GM23338 (cell line): ENCODE measurements around the gene CDH23. TPM values are rescaled to one million over a fixed set of nuclear protein-coding genes. Genes with fewer than 3 reads are reported as not detected.

Source experiments
- ATAC-seq: fragments of 200-7000 bp; cut with Tn5 transposase; 3 replicates; pipeline ENCODE4 v1.9.1; 2020
- DNase-seq: peaks from one replicate; pipeline ENCODE4 v3.0.0-alpha.2; 2015; ENCODE audit warnings: low spot score
- H2AFZ ChIP-seq: fragments of 200-600 bp; sonication (generic); 2 replicates; pipeline ENCODE4 v1.8.0; 2016; ENCODE audit warnings: antibody characterized with exemption, mild to moderate bottlenecking, moderate library complexity
- H3F3A ChIP-seq: fragments of 200-600 bp; sonication (generic); replicated peaks from 2 replicates; pipeline ENCODE4 v1.8.0; 2017; ENCODE audit warnings: antibody characterized with exemption, mixed run types, low read depth
- H3K27ac ChIP-seq: fragments of 200-600 bp; sonication (generic); 2 replicates; pipeline ENCODE4 v1.6.1; 2016; ENCODE audit warnings: low read depth
- H3K27me3 ChIP-seq: fragments of 200-600 bp; sonication (generic); 2 replicates; pipeline ENCODE4 v1.8.0; 2016; ENCODE audit warnings: mild to moderate bottlenecking, mixed run types, moderate library complexity; ENCODE audit not compliant: insufficient read depth
- H3K36me3 ChIP-seq: fragments of 200-600 bp; sonication (generic); 2 replicates; pipeline ENCODE4 v1.8.0; 2016; ENCODE audit warnings: mild to moderate bottlenecking; ENCODE audit not compliant: insufficient read depth
- H3K4me1 ChIP-seq: fragments of 200-600 bp; sonication (generic); 2 replicates; pipeline ENCODE4 v1.8.0; 2016; ENCODE audit warnings: mild to moderate bottlenecking, moderate library complexity; ENCODE audit not compliant: insufficient read depth
- H3K4me2 ChIP-seq: fragments of 200-600 bp; sonication (generic); 2 replicates; pipeline ENCODE4 v1.7.1; 2017; ENCODE audit warnings: mixed run types
- H3K4me3 ChIP-seq: fragments of 200-600 bp; sonication (generic); 2 replicates; pipeline ENCODE4 v1.6.1; 2016; ENCODE audit warnings: mixed run types
- H3K79me2 ChIP-seq: fragments of 200-600 bp; sonication (generic); replicated peaks from 2 replicates; pipeline ENCODE4 v1.8.0; 2017; ENCODE audit warnings: mild to moderate bottlenecking; ENCODE audit not compliant: insufficient read depth
- H3K9me2 ChIP-seq: fragments of 200-600 bp; sonication (generic); 2 replicates; pipeline ENCODE4 v1.8.0; 2017; ENCODE audit not compliant: insufficient read depth
- H4K20me1 ChIP-seq: fragments of 200-600 bp; sonication (generic); replicated peaks from 2 replicates; pipeline ENCODE4 v1.8.0; 2017; ENCODE audit warnings: mild to moderate bottlenecking; ENCODE audit not compliant: insufficient read depth
- H3K27ac Mint-ChIP-seq: 2 replicates; pipeline ENCODE4 v1.8.0; 2020; ENCODE audit warnings: inconsistent platforms, mild to moderate bottlenecking, moderate library complexity, mixed read lengths
- H3K27me3 Mint-ChIP-seq: 3 replicates; pipeline ENCODE4 v1.8.0; 2022; ENCODE audit warnings: low read depth, mild to moderate bottlenecking, moderate library complexity, mixed read lengths, inconsistent platforms; ENCODE audit not compliant: insufficient read depth, poor library complexity
- H3K36me3 Mint-ChIP-seq: 3 replicates; pipeline ENCODE4 v1.8.0; 2021; ENCODE audit warnings: low read depth, mild to moderate bottlenecking, inconsistent platforms, moderate library complexity, mixed read lengths
- H3K4me1 Mint-ChIP-seq: 3 replicates; pipeline ENCODE4 v1.8.0; 2020; ENCODE audit warnings: mild to moderate bottlenecking, inconsistent platforms, mixed read lengths
- H3K4me3 Mint-ChIP-seq: 3 replicates; pipeline ENCODE4 v1.8.0; 2021; ENCODE audit warnings: moderate library complexity, mild to moderate bottlenecking, inconsistent platforms, mixed read lengths
- H3K9me3 Mint-ChIP-seq: 3 replicates; pipeline ENCODE4 v1.8.0; 2020; ENCODE audit warnings: moderate library complexity, mild to moderate bottlenecking, inconsistent platforms, mixed read lengths
- CREB1 ChIP-seq: fragments of 250-450 bp; sonication (Bioruptor Pico); IDR thresholded peaks from 2 replicates; pipeline ENCODE4 v1.5.0; 2020; ENCODE audit warnings: low read depth, mild to moderate bottlenecking, moderate library complexity
- CTCF ChIP-seq, 2 experiments: fragments of 200-600 bp in 1 of 2; sonication (generic) in 1 of 2; conservative IDR thresholded peaks; 2 replicates each; pipeline versions ENCODE4 v1.5.1 to v1.6.1; 2016 to 2017; ENCODE audit warnings: antibody characterized with exemption in 2 of 2, low read depth in 2 of 2, mild to moderate bottlenecking in 2 of 2, moderate library complexity in 1 of 2
- ETS1 ChIP-seq: IDR thresholded peaks from 2 replicates; pipeline ENCODE4 v1.6.1; 2016; ENCODE audit warnings: antibody characterized with exemption
- EZH2 ChIP-seq: fragments of 200-600 bp; sonication (generic); IDR thresholded peaks from one replicate; pipeline ENCODE4 v1.8.0; 2017; ENCODE audit warnings: antibody characterized with exemption, mild to moderate bottlenecking, low read depth; ENCODE audit not compliant: unreplicated experiment
- POLR2AphosphoS5 ChIP-seq: IDR thresholded peaks from 2 replicates; pipeline ENCODE4 v1.6.1; 2016; ENCODE audit warnings: antibody characterized with exemption, low read depth
- REST ChIP-seq: IDR thresholded peaks from one replicate; pipeline ENCODE4 v1.6.1; 2018; ENCODE audit warnings: antibody characterized with exemption; ENCODE audit not compliant: unreplicated experiment
- ZNF331 ChIP-seq: fragments of 250-450 bp; sonication (Bioruptor Pico); IDR thresholded peaks from 2 replicates; pipeline ENCODE4 v1.5.0; 2020; ENCODE audit warnings: low read depth, mild to moderate bottlenecking, moderate library complexity
- ZNF462 ChIP-seq: fragments of 250-450 bp; sonication (Bioruptor Pico); IDR thresholded peaks from 2 replicates; pipeline ENCODE4 v1.5.0; 2020; ENCODE audit warnings: mild to moderate bottlenecking, moderate library complexity
- polyA plus RNA-seq: library from polyadenylated mRNA; unstranded; fragments of >200 nt; fragmentation: Nextera tagmentation; extraction: Ambion mirVana; gene quantifications from 2 replicates; pipeline ENCODE4 v1.2.1, GENCODE V29; 2016
- total RNA-seq: library from RNA; depleted of rRNA; stranded (reverse); fragments of >200 nt; shearing (Covaris generic); gene quantifications from 2 replicates; pipeline ENCODE4 v1.2.3, GENCODE V29; 2014

CDH23 gene
- total and polyA plus RNA-seq, 2 experiments from 2014 or later = 0.95 to 4.3 TPM

GRCh38 chr10:71632896-71633600 is 236.3 kb downstream of the CDH23 start:
- H3K27ac Mint-ChIP-seq = no peak overlapping the region
- Histone ChIP-seq H3K4me1 (peaks cover 48% of the 10 kb centered on the region), H3K4me3 (no peak overlapping the region)

More at GRCh38 chr10:71632896-71633600, 236.3 kb downstream of the CDH23 start:
- Histone ChIP-seq H3K79me2 (no peaks in the 10 kb centered on the region), H4K20me1 (no peaks in the 10 kb centered on the region), H2AFZ (no peak overlapping the region), H3K36me3 (no peaks in the 10 kb centered on the region), H3K27ac (no peak overlapping the region), H3K9me2 (no peaks in the 10 kb centered on the region), H3K4me2 (peak overlapping the region; percentile 53), H3F3A (no peaks in the 10 kb centered on the region), H3K27me3 (peaks cover 32% of the 10 kb centered on the region)
- ATAC-seq (no peak), DNase-seq (no peak)
- peaks cover 47% of the 10 kb centered on the region for H3K27me3 Mint-ChIP-seq
- no peaks in the 10 kb centered on the region for H3K36me3 Mint-ChIP-seq
- H3K9me3 Mint-ChIP-seq = no peaks in the 10 kb centered on the region; the same call in 2 of the 3 replicates
- peak overlapping the region; percentile 11; the same call in 1 of the 3 replicates for H3K4me3 Mint-ChIP-seq
- H3K4me1 Mint-ChIP-seq = peaks cover 68% of the 10 kb centered on the region
- no peak for TF ChIP-seq ZNF331
- TF ChIP-seq CTCF (conservative IDR thresholded peaks at IDR 0.05; ENCODE audit: low read depth in 2 of 2) = no peak
- TF ChIP-seq CREB1 (CRISPR knock-in tag) = no peak
- TF ChIP-seq REST = no peak
- TF ChIP-seq ETS1 = no peak
- no peak for TF ChIP-seq ZNF462 (CRISPR knock-in tag)
- no peak for TF ChIP-seq EZH2
- TF ChIP-seq POLR2AphosphoS5 = no peak
